ENCODE results near the gene FAAP100.
"Not testable (repeated sequence)": the region's sequence is repeated elsewhere in the genome, so short reads cannot be mapped to it uniquely, and the experiment has no call there.

Gene FAAP100

GRCh38 chr17:81536299-81537290 lies 15.6 kb downstream of the FAAP100 start:
- DNase-seq = no peak

GRCh38 chr17:81535480-81536298 lies 16.5 kb downstream of the FAAP100 start:
- DNase-seq = no peak

DNA sequence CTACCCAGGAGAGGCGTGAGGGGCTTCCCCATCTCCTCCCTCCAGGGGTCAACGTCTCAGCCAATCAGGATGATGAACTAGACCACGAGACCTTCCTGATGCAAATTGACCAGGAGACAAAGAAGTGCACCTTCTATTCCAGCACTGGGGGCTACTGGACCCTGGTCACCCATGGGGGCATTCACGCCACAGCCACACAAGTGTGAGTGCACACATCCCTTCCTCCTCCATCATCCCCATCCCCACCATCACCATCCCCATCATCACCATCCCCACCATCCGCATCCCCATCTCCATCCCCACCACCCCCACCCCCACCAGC lies 17.2 kb downstream of the FAAP100 start:
- DNase-seq = no peak

- DNase-seq = no peak
Measured at GRCh38 chr17:81534157-81535006, 17.8 kb downstream of the FAAP100 start.

DNA sequence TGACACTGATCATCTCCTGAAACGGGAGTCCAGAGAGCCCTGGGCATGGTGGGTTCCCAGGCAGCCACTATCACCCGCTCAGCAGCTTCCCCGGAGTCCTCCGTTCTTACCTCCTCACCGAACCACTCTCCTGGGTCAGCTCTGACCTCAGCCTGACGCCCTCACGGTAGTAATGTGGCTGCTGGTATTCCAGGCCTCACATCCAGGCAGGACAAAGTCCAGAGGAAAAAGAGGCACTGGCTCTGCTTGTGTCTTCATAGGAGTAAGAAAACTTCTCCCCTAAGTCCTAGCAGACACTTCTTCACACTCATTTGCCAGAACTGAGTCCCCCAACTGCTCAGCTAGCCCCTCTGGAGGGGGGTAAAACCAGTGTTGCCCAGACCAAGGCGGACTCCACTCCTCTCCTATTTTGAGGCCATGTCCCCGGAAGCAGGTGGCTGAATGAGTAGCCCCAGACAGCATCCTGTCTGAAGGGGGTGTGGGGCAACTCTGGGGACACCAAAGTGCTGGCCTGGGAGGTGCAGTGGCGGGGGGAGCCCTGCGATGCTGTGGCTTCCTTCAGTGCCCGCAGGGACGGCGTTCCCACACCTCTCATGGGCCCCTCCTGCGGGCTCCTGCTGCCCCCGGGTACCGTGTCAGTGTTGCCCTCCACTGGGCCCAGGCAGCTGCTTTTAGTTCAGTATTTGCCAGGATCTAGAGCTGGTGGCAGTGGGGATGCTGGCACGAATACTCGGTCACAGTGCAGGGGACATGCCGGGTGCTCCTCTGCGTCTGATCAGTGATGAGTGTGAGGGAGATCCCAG lies 18.6 kb downstream of the FAAP100 start:
- no peak for DNase-seq

- DNase-seq = no peak
Measured at GRCh38 chr17:81532490-81533287, 19.5 kb downstream of the FAAP100 start.

DNA sequence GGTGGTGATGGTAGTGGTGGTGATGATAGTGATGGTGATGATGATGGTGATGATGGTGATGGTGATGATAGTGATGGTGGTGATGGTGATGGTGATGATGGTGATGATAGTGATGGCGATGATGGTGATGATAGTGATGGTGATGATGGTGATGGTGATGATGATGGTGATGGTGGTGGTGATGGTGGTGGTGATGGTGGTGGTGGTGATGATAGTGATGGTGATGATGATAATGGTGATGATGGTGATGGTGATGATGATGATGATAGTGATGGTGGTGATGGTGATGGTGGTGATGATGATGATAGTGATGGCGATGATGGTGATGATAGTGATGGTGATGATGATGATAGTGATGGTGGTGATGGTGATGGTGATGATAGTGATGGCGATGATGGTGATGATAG lies 20.2 kb downstream of the FAAP100 start:
- DNase-seq = not testable (repeated sequence)

- not testable (repeated sequence) for DNase-seq
Measured at GRCh38 chr17:81531013-81531412, 21.1 kb downstream of the FAAP100 start.

- no peak for DNase-seq
Measured at GRCh38 chr17:81529437-81529803, 22.7 kb downstream of the FAAP100 start.

- DNase-seq = no peak
Measured at GRCh38 chr17:81528651-81529436, 23.3 kb downstream of the FAAP100 start.

DNA sequence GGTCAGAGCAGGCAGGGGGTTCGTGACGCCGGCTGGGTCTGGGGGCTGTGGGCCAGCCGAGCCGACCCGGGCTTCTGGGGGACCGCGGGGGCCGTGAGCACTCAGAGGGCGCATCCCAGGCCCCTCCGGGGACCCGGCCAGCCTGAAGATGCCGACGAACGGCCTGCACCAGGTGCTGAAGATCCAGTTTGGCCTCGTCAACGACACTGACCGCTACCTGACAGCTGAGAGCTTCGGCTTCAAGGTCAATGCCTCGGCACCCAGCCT lies 23.8 kb downstream of the FAAP100 start:
- DNase-seq = no peak

- DNase-seq = no peak
Measured at GRCh38 chr17:81527591-81528383, 24.4 kb downstream of the FAAP100 start, which contains the start of gene FSCN2. Gene FSCN2 (plus strand): TSS chr17:81528377. CDS start chr17:81528532, 155 bp downstream.

DNA sequence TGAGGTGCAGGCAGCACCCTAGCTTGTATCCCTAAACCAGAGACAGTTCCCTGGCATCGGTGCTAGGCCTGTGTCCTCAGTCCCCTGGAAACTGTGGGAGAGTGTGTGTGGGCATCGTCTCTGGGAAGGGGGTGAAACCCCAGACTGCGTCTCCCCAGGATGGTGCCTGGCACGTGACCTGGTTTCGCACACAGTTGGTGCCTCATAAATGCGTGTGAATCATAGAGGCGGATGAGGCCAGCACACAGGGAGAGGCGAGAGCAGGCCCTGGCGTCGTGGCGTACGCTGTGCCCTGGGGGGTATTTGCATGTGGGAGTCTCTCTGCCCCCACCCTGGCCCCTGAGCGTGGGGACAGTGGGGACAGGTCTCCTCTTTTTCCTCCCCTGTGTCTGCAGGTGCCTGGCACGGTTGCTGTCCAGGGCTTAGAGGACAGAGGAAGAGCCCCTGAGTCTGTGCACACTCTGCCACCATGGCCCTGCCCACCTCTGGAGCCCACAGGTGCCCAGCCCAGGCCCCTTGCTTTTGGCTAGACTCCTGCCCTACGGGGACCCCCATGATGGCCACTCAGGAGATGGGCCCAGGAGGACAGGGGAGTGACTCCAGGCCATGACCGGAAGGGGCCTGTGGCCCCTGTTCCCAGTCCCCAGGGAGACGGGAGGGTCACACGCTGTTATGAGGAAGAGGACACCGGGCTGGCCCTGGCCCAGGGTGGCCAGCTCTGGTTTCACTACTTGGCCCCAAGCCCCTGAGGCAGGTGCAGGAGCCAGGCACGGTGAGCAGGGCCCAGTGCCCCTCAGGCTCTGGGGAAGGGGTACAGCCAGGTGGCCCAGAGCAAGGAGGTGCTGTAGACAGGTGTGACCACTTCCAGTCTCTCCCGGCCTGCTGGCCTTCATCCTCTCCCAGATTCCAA lies 25.2 kb downstream of the FAAP100 start:
- no peak for DNase-seq

DNA sequence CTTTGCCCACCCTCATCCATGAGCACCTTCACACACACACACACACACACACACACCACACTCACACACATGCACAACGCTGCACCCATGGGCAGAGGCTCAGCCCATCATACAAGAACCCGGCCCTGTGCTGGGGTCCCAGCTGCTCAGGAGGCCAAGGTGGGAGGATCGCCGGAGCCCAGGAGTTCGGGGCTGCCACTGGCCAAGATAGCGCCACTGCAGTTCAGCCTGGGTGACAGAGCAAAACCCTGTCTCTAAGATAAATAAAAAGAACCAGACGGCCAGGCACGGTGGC lies 27.3 kb downstream of the FAAP100 start:
- DNase-seq = no peak

DNA sequence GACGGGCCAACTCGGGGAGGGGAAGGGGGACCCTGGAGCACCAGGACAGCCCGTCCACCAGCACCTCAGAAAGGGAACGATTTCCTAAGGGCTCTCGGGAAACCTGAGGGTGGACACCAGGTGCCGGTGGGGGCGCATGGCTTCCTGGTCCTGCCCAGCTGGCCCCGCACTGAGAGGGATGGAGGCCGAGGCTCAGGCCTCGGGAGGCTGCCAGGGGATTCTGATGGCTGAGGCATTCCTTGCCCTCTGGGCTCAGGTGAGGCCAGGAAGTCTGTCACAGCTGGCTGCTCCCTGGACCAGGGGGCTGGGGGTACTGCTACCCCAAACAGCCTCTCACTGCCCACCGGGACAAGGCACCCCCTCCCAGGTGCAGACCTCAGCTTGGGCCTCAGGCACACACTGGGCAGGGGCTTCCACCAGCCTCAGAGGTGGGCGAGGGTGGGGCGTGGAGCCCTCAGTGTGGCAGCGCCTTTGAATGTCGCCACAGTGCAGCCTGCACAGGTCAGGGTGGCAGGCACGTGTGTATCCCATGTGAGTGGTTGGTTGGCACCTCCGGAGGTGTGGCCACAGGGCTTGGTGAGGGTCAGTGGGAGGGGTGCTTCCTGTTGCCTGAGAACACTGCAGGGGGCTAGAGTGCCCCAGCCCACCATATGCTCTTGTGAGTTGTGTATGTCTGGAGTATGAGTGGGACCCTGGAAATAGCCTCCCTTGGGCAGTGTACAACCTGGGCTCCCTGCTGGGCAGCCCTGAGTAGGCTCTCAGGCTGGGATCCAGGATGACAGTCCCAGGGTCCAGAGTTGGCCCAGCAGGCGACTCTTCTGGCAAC lies 27.9 kb downstream of the FAAP100 start:
- no peak for DNase-seq

DNA sequence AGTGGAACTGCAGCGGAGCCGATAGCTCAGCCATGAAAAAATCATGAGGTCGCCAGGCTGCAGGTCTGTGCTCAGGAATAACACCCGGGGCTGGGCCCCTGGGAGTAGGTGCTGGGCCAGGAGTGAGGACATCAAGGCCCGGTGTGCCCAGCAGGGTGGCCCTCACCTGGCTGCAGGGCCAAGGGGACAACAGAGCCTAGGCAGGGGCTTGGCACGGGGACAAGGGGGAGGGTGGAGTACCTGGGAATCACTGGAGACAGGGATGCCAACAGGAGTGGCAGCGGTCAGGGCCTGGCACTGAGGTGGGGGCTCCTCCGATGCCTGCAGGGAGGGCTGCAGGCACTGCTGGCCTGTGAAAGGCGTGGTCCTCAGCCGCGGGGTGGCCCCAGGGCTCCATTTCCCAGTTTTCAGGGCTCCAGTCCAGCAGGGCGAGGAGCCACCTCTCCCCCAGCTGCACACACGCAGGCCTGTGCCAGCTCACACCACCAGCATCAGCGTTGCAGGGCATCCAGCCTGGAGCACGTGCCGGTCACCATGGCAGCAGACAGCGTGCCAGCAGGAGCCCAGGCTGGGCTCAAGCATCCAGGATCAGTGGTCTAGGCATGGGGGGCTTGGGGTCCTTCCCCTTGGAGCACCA lies 28.6 kb downstream of the FAAP100 start:
- DNase-seq = no peak
